ENCODE measurements around the gene PKD1. TPM values are rescaled to one million over a fixed set of nuclear protein-coding genes. Genes with fewer than 3 reads are reported as not detected.

The PKD1 gene
- total RNA-seq, 2 donors from 2014 or later: 66.4 to 145 TPM

GRCh38 chr16:2042171-2042985 is 93.3 kb downstream of the PKD1 start:
- no peaks in the 10 kb centered on the region for H3K27me3 Mint-ChIP-seq
- no peak for ATAC-seq
- peaks cover 5 to 6% of the 10 kb centered on the region in 2 donors for H3K4me1 Mint-ChIP-seq (ENCODE audit: low read depth in 2 of 2)
- DNase-seq (ENCODE audit: low spot score): no peak
- no peak overlapping the region for H3K4me3 Mint-ChIP-seq
- no peaks in the 10 kb centered on the region for H3K36me3 Mint-ChIP-seq
- no peaks in the 10 kb centered on the region for H3K9me3 Mint-ChIP-seq
- no peak overlapping the region for H3K27ac Mint-ChIP-seq

- Mint-ChIP-seq H3K27me3 (no peaks in the 10 kb centered on the region), H3K27ac (no peak overlapping the region), H3K4me3 (no peak overlapping the region), H3K9me3 (no peaks in the 10 kb centered on the region), H3K4me1 (ENCODE audit: low read depth in 2 of 2) (no peaks in the 10 kb centered on the region), H3K36me3 (no peaks in the 10 kb centered on the region)
- ATAC-seq (no peak), DNase-seq (ENCODE audit: low spot score) (no peak)
Measured at GRCh38 chr16:2040787-2041522, 94.7 kb downstream of the PKD1 start.

GRCh38 chr16:2040041-2040786 is 95.5 kb downstream of the PKD1 start:
- H3K36me3 Mint-ChIP-seq: no peaks in the 10 kb centered on the region
- H3K27ac Mint-ChIP-seq: no peak overlapping the region
- no peaks in the 10 kb centered on the region for H3K9me3 Mint-ChIP-seq
- H3K4me1 Mint-ChIP-seq (ENCODE audit: low read depth in 2 of 2): no peaks in the 10 kb centered on the region
- ATAC-seq (no peak), DNase-seq (ENCODE audit: low spot score) (no peak)
- no peaks in the 10 kb centered on the region for H3K27me3 Mint-ChIP-seq
- H3K4me3 Mint-ChIP-seq: no peak overlapping the region

- no peaks in the 10 kb centered on the region for H3K36me3 Mint-ChIP-seq
- no peak overlapping the region for H3K4me3 Mint-ChIP-seq
- H3K27ac Mint-ChIP-seq: no peak overlapping the region
- H3K27me3 Mint-ChIP-seq: no peaks in the 10 kb centered on the region
- DNase-seq (ENCODE audit: low spot score) (no peak), ATAC-seq (no peak)
- no peaks in the 10 kb centered on the region for H3K4me1 Mint-ChIP-seq (ENCODE audit: low read depth in 2 of 2)
- H3K9me3 Mint-ChIP-seq: no peaks in the 10 kb centered on the region
Measured at GRCh38 chr16:2039274-2040031, 96.2 kb downstream of the PKD1 start.

Other genes starting within 250 kb of the PKD1 start
- not detected for gene HS3ST6, start 217.5 kb downstream of the PKD1 start, total RNA-seq
- gene MSRB1, start 192.7 kb downstream of the PKD1 start, total RNA-seq: 10 to 100 TPM; 24.3 to 24.7 TPM
- gene RPL3L, start 181.2 kb downstream of the PKD1 start, total RNA-seq: 1 to 10 TPM in 1 of 2 donors, not detected in 1; 1.5 TPM
- gene NDUFB10, start 176.4 kb downstream of the PKD1 start, total RNA-seq: 100 to 1,000 TPM in 1 of 2 donors, 10 to 100 TPM in 1; 95.0 to 103 TPM
- 1,000 to 10,000 TPM; 2,056 to 2,952 TPM for gene RPS2, start 171.1 kb downstream of the PKD1 start, total RNA-seq
- gene RNF151, start 169.0 kb downstream of the PKD1 start, total RNA-seq: not detected
- 10 to 100 TPM; 39.3 to 78.3 TPM for gene TBL3, start 163.8 kb downstream of the PKD1 start, total RNA-seq
- gene NOXO1, start 154.4 kb downstream of the PKD1 start, total RNA-seq: not detected
- 10 to 100 TPM; 31.9 to 41.7 TPM for gene GFER, start 151.7 kb downstream of the PKD1 start, total RNA-seq
- 10 to 100 TPM; 21.3 to 43.6 TPM for gene SYNGR3, start 145.9 kb downstream of the PKD1 start, total RNA-seq
- 100 to 1,000 TPM in 1 of 2 donors, 10 to 100 TPM in 1; 83.1 to 163 TPM for gene ZNF598, start 126.1 kb downstream of the PKD1 start, total RNA-seq
- 1 to 10 TPM; 1.5 to 3.5 TPM for gene NPW, start 116.1 kb downstream of the PKD1 start, total RNA-seq
- 1 to 10 TPM; 3.8 to 4.5 TPM for gene NHERF2, start 109.0 kb downstream of the PKD1 start, total RNA-seq
- 10 to 100 TPM; 12.6 to 40.9 TPM for gene NTHL1, start 88.1 kb downstream of the PKD1 start, total RNA-seq
- 100 to 1,000 TPM; 106 to 155 TPM for gene TSC2, start 87.9 kb downstream of the PKD1 start, total RNA-seq
- gene RAB26, start 12.7 kb upstream of the PKD1 start, total RNA-seq: under 1 TPM in 1 of 2 donors, not detected in 1; 0.89 TPM
- 10 to 100 TPM; 69.0 to 91.7 TPM for gene TRAF7, start 19.9 kb upstream of the PKD1 start, total RNA-seq
- under 1 TPM; 0.14 to 0.26 TPM for gene CASKIN1, start 60.7 kb upstream of the PKD1 start, total RNA-seq
- 10 to 100 TPM; 31.2 to 68.9 TPM for gene MLST8, start 69.6 kb upstream of the PKD1 start, total RNA-seq
- gene BRICD5, start 75.0 kb upstream of the PKD1 start, total RNA-seq: 10 to 100 TPM in 1 of 2 donors, 1 to 10 TPM in 1; 6.2 to 23.7 TPM
- 10 to 100 TPM; 18.8 to 39.8 TPM for gene PGP, start 78.9 kb upstream of the PKD1 start, total RNA-seq
- 10 to 100 TPM; 27.5 to 51.8 TPM for gene E4F1, start 87.7 kb upstream of the PKD1 start, total RNA-seq
- 1 to 10 TPM in 1 of 2 donors, under 1 TPM in 1; 0.88 to 3.5 TPM for gene DNASE1L2, start 100.5 kb upstream of the PKD1 start, total RNA-seq
- 10 to 100 TPM; 29.1 to 51.1 TPM for gene ECI1, start 115.7 kb upstream of the PKD1 start, total RNA-seq
- gene RNPS1, start 132.2 kb upstream of the PKD1 start, total RNA-seq: 100 to 1,000 TPM; 256 to 334 TPM
- 10 to 100 TPM in 1 of 2 donors, 1 to 10 TPM in 1; 7.3 to 14.9 TPM for gene ABCA3, start 204.8 kb upstream of the PKD1 start, total RNA-seq

Measured in natural killer cell treated with Interleukin-12 subunit alpha and Interleukin-12 subunit beta and Interleukin-15 and Interleukin-18, amount 100 ng/mL, for 72 hours (primary cell).